IPS-NIHi11 (cell line): ENCODE results near the gene PRKD2.

Source experiments
- DNase-seq: peaks from one replicate; pipeline ENCODE4 v3.0.0; 2012; ENCODE audit warnings: mixed read lengths, low spot score

The PRKD2 gene

DNA sequence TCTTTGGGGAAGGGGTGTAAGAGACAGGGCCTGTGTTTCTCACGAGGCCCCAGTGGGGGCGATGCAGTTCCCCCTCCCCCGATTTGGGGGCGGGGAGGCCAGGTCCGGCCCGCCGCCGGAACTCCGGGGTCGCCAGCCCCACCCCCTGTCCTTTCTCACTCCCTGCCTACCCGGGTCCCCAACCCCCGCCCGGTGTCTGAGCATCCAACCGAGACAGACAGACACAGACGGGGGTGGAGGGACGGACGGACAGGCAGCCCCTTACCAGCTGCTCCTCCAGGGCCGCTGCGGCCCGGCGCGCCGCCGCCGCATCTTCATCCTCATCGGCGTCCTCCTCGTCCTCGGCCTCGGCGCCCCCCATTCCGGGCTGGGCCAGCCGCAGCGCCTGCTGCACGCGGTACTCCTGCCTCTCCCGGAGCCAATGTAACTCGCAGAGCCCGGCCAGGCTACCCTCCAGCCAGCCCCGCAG is 56.3 kb downstream of the PRKD2 start:
- no peak for DNase-seq

GRCh38 chr19:46660008-46660517 is 56.9 kb downstream of the PRKD2 start:
- DNase-seq, result no peak

GRCh38 chr19:46659151-46660007 is 57.5 kb downstream of the PRKD2 start:
- peak; percentile 57 for DNase-seq

DNA sequence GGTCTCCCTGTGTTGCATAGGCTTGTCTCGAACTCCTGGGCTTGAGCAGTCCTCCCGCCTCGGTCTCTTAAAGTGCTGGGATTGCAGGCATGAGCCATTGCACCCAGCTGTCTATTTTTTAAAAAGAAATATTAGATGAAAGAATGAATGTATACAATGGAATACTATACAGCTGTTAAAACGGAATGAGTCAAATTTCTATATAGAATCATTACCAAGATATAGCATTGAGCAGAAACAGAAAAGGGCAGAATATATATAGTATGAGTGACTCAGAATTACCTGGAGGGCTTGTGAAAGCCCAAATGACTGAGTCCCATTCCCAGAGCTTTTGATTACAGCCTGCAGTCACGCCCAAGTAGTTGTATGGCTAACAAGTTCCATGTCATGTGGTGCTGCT is 60.4 kb downstream of the PRKD2 start:
- DNase-seq, result no peak

DNA sequence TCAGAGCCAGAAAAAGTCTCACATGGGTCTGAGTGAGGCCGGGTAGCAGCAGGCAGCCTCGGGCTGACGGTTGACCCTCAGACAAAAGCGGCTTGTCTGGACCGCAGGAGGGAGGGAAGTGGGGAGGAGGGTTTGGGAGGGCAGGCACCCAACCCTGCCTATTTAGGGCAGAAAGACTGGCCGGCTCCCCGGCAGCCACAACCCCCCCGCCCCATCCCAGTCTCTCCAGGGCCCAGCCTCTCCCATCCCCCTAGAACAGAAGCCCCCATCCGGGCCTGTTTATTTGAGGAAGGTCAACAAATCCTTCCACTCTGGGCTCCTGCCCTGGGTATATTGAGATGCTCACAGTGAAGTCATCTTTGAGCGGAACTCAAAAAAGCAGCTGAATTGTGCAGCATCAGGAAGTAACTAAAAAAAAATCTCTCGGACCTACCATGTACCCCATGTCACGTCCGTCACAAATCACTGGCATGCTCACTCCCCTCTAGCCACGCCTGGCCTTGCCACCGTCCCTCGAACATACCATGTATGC is 62.2 kb downstream of the PRKD2 start:
- DNase-seq, result peak; percentile 69

DNA sequence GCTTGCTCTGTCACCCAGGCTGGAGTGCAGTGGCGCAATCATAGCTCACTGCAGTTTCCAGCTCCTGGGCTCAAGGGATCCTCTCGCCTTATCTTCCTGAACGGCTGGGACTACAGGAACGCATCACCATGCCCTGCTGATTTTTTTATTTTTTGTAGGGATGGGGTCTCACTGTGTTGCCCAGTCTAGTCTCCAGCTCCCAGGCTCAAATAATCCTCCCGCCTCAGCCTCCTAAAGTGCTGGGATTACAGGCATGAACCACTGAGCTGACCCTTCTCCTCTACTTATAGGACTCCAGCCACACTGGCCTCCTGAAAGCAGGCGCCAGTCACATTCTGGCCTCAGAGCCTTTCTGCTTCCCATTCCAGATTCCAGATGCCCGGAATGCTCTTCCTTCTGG is 66.5 kb downstream of the PRKD2 start:
- DNase-seq, result no peak

GRCh38 chr19:46648961-46649960 is 67.7 kb downstream of the PRKD2 start:
- peak; percentile 79 for DNase-seq

- DNase-seq, result peak; percentile 56
Observed at GRCh38 chr19:46648060-46648960, 68.6 kb downstream of the PRKD2 start.

DNA sequence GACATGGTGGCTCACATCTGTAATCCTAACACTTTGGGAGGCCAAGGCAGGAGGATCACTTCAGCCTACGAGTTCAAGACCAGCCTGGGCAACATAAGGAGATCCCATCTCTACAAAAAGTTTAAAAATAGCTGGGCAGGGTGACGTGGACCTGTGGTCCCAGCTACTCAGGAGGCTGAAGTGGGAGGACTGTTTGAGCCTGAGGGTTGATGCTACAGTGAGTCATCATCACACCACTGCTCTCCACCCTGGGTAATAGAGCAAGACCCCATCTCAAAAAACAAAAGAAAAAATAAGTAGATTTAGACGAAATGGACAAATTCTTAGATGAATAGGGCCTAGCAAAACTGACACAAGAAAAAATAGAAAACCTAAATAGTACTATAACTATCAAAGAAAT is 70.5 kb downstream of the PRKD2 start:
- DNase-seq, result no peak

GRCh38 chr19:46644720-46645119 is 72.2 kb downstream of the PRKD2 start:
- DNase-seq, result no peak

- DNase-seq, result no peak
Observed at GRCh38 chr19:46640656-46641055, 76.3 kb downstream of the PRKD2 start.

DNA sequence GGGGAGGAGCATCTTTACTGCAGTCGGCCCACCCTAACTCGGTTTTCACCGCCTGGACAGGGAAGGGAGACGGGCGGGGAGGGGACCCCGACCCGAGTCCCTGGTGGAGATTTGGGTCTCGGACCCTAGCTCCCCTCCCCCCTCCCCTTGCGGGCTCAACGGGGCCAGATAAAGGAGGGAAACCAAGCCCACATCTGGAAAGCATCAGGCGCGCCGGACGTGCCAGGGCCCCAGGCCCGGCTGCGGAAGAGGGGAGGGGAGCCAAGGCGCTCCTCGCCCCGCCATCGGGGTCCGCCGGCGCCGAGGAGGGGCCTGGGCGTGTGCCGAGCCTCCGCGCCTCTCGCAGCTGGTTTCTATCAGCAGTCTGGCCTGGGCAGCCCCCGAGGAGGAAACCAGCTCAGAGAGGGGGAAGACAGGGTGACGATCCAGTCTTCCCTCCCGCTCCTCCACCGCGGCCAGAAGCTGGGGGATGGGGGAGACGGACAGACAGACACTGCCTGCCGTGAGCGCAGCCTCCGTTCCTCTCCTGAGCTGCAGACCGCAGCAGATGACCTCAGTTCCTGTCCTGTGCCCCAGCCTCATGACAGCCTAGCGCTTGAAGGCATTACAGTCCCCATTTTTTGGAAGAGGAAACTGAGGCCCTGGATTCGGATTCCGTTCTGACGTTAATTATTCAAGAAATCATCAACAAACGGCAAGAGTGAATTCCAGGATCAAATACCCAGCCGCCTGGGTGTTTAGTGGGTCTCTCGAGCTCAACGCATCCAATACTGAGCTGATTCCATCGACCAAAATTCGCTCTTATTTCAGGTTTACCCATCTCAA is 77.3 kb downstream of the PRKD2 start:
- DNase-seq, result peak; percentile 81

DNA sequence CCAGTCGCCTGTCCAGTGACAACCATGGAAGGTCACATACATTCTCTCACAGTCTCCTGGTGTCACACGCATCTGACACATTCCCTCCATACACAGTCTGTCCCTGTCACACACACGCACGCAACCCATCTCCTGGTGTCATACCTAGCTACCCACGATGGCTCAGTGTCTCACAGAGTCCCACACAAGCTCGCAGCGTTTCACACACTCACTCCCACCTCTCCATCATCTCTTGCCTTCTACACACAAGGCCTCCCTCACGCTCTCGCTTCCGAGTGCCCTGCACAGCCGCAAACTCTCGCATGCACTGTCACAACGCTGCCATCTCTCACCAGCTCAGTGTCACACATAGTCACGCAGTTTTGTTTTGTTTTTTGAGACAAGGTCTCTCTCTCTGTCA is 79.7 kb downstream of the PRKD2 start:
- DNase-seq, result no peak

DNA sequence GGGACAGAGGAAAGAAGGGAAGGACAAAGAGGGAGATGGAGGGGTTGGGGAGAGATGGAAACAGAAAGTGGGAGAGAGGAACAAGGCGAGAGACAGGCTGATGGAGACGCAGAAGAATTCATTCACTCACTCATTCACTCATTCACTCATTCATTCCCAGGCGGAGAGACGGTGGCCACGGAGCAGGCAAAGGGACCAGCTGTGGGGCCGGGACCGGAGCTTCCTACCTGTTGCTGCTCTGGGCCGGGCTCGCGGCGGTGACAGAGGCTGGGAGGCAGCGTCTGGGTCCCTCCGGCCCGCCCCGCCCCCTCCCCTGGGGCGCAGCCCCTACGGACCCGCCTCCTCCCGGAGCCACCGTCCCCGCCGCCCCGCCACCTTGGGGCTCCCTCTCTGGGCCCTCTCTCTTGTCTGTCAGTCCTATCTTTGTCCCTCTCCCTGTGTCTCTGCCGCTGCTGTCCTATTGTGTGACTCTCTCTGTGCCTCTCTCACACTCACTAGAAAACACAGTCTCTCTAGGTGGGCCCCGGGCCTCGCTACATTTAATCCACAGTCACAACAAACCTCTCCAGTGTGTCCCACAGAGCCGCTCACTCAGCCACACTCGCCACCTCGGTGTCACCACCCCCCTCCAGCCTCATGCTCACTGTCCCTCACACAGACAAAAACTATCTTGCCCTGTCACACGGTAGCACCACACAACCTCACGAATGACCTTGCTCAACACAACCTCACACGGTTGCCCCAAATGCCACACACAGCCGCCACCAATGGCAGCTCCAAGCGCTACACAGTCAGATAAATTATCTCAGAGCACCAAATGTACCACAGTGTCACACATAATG is 80.8 kb downstream of the PRKD2 start, which contains the start of gene GNG8:
Gene GNG8 (minus strand): TSS at position 283 of the 842 bp plus-strand sequence. CDS start 1,520 bp downstream, outside the sequence.
- DNase-seq, result peak; percentile 20

GRCh38 chr19:46634656-46635218 is 82.2 kb downstream of the PRKD2 start:
- DNase-seq, result peak; percentile 29

DNA sequence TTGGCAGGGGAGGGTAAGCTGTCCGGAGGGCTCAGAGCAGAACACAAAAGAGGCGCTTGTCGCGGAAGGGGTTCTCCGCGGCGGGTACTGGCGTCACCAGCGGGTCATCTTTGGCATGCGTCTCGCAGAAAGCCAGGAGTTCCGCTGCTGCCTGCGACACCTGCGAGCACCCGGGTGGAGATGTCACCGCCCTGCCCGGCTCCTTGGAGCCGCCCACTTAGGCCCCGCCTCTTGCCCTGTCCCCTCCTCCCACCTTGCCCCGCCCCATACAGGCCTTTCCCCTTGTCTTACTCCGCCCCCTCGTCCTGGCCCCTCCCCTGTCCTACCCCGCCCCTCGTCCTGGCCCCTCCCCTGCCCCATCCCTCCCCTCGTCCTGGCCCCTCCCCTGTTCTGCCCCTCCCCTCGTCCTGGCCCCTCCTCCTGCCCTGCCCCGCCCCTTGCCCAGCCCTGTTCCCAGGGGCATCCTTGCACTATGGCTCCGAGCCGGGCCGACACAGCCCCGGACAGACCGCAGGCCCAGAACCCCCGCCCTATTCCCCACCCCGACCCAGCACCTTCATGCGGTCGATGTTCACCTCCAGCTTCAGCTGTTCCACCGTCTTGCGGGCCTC is 82.8 kb downstream of the PRKD2 start:
- DNase-seq, result peak; percentile 97

GRCh38 chr19:46633130-46633529 is 83.8 kb downstream of the PRKD2 start:
- DNase-seq, result no peak

- DNase-seq, result no peak
Observed at GRCh38 chr19:46631481-46631880, 85.4 kb downstream of the PRKD2 start.
